GM21576 (cell line): ENCODE measurements around the gene SELENOO.

Source experiments
- ATAC-seq: cut with Tn5 transposase; IDR thresholded peaks from one replicate; pipeline ENCODE4 v1.9.1; 2021; ENCODE audit warnings: mild to moderate bottlenecking, moderate library complexity; ENCODE audit not compliant: unreplicated experiment

Gene SELENOO

GRCh38 chr22:50215297-50216054, 14.7 kb downstream of the SELENOO start:
- ATAC-seq: no peak

GRCh38 chr22:50216055-50216683, 15.4 kb downstream of the SELENOO start:
- no peak for ATAC-seq

GRCh38 chr22:50216684-50217520, 16.1 kb downstream of the SELENOO start:
- ATAC-seq: no peak

GRCh38 chr22:50217543-50218152, 16.8 kb downstream of the SELENOO start:
- no peak for ATAC-seq

DNA sequence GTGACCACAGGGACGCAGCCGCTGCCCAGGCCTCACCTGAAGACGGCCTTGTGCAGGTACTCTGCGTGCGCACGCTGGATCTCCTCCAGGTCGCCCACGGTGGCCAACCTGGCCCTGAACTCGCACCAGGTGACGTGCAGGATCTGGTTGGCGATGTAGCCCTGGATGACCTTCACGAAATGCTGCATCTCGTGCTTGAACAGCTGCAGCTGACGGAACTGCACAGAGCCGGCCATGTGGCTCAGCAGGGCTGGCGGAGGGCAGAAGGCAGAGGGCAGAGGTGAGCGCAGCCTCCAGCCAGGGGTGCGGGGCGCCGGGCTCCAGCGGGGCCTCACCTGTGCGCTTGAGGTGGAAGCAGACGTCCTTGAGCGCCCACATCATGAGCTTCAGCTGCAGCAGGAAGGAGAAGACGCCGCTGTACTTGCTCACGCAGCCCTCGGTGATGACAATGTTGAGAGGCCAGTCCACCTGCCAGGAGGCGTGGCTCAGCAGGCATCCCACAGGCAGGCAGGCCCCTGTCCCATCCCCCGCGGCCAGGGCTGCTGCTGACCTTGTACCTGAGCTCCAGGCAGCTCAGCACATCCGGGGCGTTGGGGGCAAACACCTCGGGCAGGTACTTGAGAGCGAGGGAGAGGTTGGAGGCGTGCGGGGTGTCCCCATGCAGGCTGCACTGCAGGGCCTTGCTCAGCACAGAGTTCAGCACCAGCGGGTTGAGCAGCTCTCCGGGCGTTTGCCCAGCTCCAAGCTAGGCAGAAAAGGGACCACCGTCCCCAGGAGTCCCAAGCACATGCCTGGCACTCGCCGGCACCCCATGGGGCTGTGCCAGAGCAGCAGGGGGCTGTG, 17.6 kb downstream of the SELENOO start:
- ATAC-seq: no peak

GRCh38 chr22:50218996-50219727, 18.4 kb downstream of the SELENOO start:
- ATAC-seq: no peak

DNA sequence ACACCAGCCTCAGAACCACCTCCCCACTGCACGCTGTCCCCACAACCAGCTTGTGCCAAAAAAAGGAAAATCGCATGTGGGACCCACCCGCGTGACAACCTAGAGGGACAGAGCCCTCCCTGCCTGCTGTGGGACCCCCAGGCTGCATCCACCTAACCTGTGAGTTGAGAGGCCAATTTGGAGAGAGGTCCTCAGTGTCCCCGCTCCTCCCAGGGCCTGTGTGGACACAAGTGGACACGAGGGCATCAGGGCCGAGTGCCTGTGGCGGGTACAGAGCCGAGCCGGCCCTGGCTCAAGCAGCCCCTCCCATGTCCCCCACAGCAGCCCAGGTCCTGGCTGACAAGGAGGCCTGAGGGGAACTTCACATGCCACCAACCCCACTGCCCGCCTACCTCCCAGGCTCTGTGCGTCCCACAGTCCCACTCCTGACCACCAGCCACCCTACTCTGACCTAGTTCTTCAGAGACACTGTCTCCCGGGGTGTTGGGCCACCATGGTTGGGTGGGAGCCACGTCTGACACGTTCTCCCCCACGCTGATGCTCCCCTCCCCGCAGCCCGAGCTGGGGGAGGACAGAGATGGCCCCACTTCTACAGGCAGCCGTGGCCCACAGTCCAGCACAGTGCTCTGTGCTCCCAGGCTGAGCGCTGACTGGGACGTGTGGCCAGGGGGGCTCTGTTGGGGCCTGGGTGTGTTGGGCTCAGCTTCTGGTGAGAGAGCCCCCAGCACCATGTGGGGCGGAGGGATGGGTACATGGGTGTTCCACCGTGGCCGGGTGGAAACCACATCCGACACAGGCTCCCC, 19.2 kb downstream of the SELENOO start:
- ATAC-seq: no peak

DNA sequence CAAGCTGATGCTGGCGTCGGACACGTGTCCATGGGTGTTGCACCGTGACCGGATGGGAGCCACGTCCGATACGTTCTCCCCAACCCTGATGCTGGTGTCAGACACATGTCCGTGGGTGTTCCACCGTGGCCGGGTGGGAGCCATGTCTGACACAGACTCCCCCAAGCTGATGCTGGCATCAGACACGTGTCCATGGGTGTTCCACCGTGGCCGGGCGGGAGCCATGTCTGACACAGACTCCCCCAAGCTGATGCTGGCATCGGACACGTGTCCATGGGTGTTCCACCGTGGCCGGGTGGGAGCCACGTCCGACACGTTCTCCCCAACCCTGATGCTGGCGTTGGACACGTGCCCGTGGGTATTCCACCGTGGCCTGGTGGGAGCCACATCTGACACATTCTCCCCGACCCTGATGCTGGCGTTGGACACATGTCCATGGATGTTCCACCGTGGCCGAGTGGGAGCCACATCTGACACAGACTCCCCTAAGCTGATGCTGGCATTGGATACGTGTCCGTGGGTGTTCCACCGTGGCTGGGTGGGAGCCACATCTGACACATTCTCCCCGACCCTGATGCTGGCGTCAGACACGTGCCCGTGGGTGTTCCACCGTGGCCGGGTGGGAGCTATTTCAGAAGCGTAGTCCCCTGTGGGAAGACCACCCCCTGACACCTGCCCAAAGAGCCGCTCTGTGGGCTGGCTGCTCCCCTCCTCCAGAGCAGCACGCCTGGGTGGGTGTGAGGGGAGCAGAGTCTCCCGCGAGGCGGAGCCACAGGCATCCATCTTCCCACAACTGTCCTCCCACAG, 20.0 kb downstream of the SELENOO start:
- no peak for ATAC-seq

DNA sequence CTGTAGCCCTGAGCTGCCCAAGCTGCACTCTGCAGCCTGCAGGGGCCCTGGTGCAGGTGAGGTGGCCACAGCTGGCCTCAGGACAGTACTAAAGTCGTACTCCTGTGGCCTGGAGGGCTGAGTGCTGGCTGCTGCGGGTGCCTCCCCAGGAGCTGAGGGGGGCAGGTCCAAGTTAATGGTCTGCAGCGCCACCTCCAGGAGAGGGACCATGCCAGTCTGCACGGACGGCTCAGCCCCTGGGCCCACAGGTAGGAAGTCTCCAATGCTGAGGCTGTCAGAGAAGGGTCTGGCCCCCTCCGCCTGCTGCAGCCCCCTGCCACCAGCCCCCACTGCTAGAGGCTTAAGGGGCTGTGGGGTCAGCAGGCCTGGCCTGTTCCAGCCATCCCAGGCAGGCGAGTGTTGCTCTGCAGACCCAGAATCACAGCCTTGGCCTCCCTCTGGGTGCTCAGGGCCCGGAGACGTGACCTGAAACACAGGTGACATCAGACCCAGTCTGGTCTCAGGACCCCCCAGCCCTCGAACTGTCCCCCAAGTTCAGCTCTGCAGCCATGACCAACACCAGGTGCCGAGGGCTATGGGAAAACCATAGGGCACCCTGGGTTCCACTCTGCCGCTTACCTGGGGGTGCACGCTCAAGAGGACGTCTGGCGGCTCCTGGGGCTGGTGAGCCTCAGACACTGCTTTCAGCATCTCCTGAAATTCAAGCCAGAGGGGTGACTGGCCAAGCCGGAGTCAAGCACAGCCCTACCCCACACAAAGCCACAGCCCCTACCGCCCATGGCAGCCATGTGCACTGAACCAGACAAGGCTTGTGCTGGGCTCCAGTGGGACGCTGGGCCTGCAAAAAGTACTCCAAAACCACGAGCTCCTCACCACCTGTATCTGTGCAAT, 20.8 kb downstream of the SELENOO start:
- no peak for ATAC-seq

DNA sequence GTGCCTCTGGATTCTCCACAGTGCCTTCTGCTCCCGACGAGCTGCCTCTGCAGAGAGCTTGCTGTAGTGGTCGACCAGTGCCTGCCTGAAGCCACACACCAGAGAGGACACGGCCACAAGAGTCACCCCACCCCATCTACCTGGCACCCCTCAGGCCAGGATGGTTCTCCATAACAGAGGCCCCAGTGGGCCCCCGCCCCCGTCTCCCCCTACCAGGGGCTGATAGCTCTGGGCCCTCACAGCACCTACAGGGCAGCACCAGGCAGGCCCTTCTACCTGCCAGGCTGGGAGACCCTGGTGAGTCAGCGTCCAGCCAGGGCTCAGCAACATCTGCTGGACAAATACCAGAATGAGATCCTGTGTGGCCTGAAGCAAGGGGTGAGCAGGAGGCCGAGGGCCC, 21.7 kb downstream of the SELENOO start:
- ATAC-seq: no peak

GRCh38 chr22:50224071-50224470, 23.3 kb downstream of the SELENOO start:
- ATAC-seq: no peak

- ATAC-seq: no peak
Observed at GRCh38 chr22:50225200-50225969, 24.6 kb downstream of the SELENOO start.

DNA sequence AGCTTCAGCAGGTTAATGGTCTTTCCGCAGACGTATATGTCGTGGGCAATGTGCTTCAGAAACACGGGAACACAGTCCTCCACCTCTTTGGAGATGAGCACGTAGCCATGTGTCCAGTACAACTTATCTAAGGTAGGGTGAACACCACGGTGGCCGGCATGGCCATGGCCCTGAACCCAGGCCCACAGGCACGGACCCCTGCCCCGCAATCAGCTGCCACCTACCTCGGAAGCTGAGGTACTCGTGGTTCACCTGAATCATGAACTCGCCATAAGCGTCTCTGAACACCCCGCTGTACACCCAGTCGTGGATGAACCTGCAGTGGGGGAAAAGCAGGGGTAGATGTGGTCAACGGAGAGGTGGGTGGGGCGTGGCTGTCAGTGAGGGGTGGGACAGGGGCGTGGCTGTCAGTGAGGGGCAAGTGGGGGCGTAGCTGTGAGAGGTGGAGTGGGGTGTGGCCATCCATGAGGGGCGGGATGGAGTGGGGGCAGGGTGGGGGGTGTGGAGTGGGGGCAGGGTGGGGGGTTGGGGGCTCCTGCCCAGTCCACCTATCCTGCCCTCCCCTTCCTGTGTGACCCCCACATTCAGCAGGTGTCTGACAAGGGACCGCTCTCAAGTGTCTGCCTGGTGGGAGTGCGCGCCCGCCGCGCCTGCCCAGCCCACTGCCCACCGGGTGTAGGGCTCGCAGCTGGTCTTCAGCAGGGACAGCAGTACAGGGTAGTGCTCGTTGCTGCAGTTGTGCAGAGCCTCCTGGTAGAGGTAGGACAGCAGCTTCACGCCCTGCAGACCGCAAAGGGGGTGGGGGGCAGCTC, 25.5 kb downstream of the SELENOO start:
- no peak for ATAC-seq

DNA sequence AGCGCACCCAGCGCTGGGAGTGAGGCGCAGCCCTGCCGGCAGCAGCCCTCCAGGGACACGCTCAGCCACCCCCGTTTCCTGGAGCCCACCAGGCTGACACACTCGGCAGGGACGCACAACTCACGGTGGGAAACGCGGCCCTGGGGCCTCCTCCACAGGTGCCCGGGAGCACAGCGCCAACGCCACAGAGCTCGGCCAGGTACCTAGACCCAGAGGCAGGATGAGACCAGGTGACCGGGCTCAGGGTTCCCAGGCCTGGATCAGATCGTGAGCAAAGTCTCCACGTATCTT, 26.0 kb downstream of the SELENOO start:
- no peak for ATAC-seq

DNA sequence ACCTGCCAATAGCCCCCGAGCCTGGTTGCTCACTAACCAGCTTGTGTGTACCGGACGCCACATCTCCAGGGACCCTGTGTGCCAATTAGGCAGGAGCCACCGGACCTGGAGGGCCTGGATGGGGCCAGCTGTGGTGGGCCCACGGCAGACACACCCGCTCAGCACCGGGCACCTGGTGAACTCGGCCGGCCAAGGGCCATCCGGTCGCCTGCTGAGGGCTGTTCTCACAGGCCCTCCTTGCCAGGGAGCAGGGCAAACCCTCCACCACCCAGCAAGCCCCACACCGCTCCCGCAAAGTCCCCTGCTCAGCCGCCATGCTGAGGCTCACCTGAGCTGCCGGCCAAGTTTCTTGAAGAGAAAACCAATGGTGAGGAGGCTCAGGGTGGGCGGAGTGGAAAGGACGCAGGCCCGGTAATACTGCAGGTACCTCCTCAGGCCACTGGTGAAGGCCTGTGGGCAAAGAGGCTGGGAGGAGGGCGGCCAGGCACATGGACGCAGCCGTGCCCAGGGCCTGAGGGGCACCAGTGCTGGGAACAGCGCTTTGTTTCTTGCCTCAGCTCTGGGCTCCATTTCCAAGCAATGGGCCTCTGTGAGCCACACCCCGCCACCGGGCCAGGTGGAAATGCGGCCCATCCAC, 26.9 kb downstream of the SELENOO start:
- ATAC-seq: no peak
